Measurements from ENCODE around the gene MEIS2.

DNA sequence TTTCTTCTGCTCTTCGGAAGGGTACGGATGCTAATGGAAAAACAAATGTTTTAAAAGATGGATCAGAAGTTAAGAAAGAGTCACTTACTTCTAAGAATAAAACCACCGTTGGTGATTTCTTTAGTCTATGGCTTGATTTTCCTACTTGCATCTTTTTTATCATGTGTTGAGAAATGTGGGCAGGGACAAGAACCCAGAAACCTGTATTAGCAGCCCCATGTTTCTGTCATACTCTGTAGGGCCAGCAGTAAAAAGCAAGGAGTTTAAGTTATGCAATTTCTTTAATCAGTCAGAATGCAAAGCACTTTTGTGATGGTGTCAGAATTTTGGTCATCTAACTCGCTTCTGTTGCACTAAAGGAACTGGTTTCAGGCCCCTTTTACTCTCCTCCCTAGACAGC is 150.0 kb downstream of the MEIS2 start:
- TF ChIP-seq EP300 (IDR thresholded peaks at IDR 0.05; ENCODE audit: borderline replicate concordance) (no peak), CEBPB (IDR thresholded peaks at IDR 0.05) (no peak), MAX (IDR thresholded peaks at IDR 0.05) (no peak), TAF1 (IDR thresholded peaks at IDR 0.05; ENCODE audit: low read depth) (no peak)
- TF ChIP-seq, protein P1, sequence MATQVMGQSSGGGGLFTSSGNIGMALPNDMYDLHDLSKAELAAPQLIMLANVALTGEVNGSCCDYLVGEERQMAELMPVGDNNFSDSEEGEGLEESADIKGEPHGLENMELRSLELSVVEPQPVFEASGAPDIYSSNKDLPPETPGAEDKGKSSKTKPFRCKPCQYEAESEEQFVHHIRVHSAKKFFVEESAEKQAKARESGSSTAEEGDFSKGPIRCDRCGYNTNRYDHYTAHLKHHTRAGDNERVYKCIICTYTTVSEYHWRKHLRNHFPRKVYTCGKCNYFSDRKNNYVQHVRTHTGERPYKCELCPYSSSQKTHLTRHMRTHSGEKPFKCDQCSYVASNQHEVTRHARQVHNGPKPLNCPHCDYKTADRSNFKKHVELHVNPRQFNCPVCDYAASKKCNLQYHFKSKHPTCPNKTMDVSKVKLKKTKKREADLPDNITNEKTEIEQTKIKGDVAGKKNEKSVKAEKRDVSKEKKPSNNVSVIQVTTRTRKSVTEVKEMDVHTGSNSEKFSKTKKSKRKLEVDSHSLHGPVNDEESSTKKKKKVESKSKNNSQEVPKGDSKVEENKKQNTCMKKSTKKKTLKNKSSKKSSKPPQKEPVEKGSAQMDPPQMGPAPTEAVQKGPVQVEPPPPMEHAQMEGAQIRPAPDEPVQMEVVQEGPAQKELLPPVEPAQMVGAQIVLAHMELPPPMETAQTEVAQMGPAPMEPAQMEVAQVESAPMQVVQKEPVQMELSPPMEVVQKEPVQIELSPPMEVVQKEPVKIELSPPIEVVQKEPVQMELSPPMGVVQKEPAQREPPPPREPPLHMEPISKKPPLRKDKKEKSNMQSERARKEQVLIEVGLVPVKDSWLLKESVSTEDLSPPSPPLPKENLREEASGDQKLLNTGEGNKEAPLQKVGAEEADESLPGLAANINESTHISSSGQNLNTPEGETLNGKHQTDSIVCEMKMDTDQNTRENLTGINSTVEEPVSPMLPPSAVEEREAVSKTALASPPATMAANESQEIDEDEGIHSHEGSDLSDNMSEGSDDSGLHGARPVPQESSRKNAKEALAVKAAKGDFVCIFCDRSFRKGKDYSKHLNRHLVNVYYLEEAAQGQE (IDR thresholded peaks at IDR 0.05; ENCODE audit: low read depth): no peak

Data from Ishikawa (cell line).